Inflammatory macrophage treated with lipopolysaccharide for 4 hours (primary cell): ENCODE data around the gene IGF2.

ENCODE experiments used
- DNase-seq: peaks from one replicate; pipeline ENCODE4 v3.0.0-alpha.2; 2020

IGF2 gene

DNA sequence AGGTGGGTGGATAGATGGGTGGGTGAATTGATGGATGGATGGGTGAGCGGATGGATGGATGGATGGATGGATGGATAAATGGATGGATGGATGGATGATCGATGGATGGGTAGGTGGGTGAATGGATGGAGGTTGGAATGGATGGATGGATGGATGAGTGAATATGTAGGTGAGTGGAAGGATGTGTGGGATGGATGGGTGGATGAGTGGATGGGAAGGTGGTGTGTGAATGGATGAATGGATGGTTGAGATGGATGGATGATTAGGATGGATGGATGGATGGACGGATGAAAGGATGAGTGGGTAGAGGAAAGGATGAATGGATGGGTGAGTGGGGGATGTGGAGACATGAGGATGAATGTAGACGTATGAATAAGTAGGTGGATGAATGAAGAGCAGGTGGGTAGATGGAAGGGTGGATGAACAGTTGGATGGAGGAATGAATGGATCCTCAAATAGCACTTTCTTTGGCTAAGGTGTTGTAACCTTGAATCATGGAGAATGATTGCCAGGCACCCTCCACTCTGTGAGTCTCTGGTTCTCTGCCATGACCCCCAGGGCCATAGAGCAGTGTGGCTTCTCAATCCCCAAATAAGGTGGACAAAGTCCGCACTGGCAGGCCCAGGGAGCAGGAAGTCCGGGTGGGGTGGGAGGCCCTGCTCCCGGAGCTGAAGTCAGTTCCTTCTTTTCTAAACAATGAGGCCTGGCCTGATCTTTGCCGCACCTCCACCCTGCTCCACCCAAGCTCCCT, 36.9 kb downstream of the IGF2 start:
- DNase-seq, result no peak

DNA sequence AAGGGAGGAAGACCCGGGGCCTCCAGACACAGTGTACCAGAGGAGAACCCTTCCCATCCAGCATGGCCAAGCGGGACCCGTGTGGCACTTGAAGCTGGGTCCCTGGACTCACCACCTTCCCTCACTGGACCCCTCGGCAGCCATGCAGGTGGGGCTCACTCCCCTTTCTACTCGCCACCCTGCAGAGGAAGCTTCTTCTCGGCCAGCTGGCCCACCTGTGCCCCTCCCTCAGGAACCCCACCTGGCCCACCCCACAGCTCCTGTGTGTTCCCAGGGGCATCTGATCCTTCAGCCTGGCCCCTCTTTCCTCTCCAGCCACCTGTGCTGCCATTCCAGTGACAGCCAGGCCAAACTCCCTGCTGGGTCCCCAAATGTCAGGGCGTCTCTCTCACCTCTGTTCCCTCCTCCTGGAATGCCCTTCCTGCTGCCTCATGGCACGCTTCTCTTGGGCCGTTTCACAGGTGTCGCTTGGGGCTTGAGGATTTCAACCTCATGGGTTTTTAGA, 38.0 kb downstream of the IGF2 start:
- no peak for DNase-seq

DNA sequence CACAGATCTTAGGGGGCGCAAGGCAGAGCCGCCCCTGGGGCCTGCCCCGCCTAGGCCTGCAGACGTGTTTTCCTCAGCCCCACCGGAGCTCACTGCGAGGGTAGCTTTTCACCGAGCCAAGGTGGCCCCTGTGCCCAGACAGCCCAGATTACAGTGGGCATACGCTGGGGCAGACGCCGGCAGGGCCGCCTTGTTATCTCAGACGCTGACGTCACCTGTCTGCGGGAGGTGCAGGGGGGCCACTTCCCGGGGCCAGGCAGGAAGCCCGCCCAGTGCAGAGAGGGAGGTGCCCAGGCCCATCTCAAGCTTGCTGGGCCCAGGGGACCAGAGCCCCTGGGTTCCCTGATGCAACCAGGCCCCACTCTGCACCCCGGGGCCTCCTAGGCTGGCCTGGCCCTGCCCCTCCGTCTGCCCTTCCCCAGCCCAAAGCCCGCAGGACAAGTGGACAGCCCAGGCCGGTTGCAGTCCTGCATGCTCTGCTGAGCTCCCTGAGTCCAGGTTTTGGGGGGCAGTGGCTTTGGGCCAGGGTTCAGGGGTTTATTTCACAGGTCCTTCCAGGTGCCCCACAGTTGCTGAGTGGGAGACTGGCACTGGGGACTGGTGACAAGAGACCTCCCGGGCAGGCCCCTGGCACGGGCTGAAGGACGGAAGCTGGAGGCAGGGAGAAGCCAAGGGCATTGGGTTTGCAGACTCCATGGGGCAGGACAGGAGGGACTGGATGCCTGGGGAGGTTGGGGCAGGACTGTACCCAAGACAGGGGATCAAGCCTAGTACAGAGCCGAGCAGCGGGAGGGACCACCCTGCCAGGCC, 38.6 kb downstream of the IGF2 start:
- DNase-seq, result no peak

- DNase-seq, result no peak
Observed at GRCh38 chr11:2099516-2100349, 39.5 kb downstream of the IGF2 start.

DNA sequence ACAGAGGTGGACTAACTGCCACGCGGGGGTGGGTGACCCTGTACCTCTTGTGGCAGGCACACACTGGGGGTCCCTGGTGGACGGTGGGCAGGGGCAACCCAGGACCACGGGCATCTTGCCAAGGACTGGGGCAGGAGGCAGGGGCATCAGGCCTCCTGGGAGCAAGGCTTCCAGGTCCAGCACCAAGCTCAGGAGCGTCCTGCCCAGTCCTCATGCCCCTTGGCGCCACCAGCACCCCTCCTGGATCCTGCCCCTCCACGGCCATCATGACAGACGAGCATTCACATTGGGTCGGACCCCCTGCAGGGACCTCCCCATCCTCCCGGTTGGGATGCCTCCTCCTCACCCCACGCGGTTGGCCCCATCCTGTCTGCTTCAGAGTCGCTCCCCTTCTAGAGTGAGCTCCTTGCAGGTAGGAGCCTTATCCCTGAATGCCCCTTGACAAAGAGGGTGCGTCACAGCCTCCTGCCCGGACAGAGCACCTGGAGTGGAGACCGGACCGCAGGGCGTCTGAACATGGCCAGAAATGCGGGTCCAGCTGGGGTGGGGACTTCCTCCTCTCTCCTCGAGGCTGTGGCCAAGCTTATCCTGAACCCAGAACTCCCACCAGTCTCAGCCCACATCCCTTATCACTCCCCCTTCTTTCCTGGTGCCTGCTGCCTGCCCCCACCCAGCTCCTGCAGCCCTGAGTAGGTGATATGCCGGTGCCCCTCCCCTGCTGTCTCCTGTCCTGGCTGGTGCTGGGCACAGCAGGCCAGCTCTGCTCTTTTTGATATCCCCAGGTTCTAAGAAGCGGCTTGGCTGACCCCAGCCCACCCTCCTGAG, 40.3 kb downstream of the IGF2 start:
- no peak for DNase-seq

- DNase-seq, result no peak
Observed at GRCh38 chr11:2097998-2098690, 41.0 kb downstream of the IGF2 start.

DNA sequence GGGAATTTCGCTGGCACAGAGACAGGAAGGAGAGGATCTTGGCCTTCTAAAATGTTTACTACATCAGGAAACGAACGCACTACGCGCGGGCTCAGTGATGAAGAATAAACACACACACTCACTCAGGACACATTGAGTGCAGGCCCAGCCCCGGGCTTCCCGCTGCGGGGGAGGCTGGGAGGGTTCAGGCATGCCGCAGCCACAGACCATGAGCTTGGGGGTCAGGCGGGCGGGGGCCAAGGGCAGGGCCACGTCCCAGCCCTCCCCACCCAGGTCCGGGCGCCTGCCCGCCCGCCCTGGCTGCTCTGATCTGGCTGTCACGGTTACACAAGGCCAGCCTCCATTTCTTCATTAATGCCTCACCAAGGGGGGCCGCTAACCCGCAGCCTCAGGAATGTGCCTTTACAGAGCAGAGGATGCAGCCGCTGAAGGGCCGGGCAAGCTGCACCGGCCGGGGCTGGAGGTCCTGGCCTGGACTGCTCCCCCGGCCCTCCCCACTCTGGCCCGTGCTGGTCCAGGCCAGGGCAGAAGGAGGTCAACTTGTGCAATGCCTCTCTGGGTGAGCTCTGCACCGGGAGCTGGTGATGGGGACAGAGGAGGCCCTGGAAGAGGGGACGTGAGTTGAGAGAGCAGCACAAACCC, 41.7 kb downstream of the IGF2 start:
- no peak for DNase-seq

- DNase-seq, result no peak
Observed at GRCh38 chr11:2096919-2097301, 42.3 kb downstream of the IGF2 start.

- DNase-seq, result no peak
Observed at GRCh38 chr11:2096011-2096918, 42.9 kb downstream of the IGF2 start.

GRCh38 chr11:2095542-2095941, 43.6 kb downstream of the IGF2 start:
- DNase-seq, result no peak

- DNase-seq, result no peak
Observed at GRCh38 chr11:2095198-2095520, 44.0 kb downstream of the IGF2 start.

GRCh38 chr11:2094354-2095197, 44.6 kb downstream of the IGF2 start:
- no peak for DNase-seq

DNA sequence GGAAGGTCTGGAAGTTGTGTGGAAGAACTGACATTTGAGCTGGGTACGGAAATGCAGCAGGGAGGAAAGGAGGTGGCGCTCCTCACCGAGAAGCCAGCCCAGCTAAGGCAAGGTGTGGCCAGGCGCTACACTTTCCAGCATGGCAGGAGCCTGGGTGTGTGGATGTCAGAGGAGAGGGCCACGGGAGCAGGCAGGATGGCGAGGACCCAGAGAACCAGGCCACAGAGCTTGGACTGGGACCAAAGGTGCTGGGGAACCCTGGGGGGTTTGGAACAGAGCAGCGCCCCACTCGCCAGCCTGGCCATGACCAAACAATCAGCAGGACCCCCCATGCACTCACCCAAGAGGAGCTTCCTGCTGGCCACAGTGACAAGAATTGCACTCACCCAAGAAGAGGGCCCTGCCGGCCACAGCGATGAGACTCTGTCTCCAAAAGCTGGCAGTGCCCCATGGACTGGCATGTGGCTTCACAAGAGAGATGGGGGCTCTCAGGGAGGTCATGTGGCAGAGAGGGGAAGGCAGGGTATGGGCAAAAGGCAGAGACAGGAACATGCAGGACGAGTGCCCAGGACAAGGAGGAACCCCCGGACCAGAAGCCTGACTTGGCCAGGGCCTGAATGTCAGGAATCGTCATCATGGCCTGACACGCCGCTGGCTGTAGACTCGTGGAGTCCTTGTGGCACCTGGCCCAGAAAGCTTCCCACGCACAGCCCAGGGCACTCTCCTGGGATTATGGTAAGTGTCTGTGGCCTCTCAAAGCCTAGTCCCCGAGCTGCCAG, 45.4 kb downstream of the IGF2 start:
- DNase-seq, result no peak

DNA sequence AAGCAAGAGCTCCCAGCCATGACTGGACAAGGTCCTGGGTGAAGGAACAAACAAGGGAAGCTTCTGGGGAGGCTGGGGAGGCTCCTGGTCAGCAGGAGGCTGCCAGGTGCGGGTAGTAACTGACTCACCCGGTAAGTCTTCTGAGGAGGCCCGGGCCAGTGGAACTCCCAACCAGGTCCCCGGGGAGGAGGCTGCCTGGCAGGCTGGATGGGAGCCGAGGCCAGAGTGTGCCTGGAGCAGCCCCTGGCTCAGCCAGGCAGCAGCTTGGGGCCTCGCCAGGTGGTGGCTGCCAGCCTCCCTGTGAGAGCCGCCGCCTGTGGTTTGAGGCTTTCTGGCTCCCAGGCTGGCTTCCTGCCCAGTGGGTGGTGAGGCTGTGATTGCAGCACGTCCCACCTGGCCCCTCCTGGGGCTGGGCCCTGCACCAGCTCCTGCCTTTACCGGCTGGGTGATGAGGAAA, 46.2 kb downstream of the IGF2 start:
- no peak for DNase-seq

- DNase-seq, result no peak
Observed at GRCh38 chr11:2092464-2092910, 46.7 kb downstream of the IGF2 start.

DNA sequence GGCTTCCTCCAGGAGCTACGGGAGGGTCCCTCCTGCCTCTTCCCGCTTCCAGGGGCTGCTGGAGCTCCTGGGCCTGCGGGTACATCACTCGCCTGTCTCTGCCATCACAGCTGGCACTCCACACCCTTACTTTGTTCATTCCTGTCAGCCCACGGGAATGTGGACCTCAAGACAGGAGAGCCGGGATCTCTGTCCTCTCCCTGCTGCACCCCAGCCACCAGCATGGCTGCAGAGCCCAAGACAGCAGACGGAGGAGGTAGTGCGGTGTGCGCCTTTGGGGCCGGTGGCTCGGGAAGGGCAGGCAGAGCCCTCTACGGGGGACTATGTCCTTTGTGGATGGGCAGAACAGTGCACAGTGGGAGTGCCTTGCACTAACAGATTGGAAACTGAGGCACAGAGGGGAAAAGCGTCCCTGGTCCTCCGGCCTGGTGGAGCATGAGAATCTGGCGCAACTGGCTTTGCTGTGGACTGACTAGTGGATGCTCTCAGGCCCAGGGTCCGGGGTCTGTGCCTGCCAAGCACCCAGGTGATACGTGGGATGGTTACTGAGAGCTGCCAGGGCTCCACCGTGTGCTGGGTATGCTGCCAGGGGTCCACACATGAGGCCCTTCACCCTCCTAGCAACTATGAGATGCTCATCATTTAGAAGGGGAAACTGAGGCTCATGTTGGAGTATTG, 47.3 kb downstream of the IGF2 start:
- DNase-seq, result no peak

DNA sequence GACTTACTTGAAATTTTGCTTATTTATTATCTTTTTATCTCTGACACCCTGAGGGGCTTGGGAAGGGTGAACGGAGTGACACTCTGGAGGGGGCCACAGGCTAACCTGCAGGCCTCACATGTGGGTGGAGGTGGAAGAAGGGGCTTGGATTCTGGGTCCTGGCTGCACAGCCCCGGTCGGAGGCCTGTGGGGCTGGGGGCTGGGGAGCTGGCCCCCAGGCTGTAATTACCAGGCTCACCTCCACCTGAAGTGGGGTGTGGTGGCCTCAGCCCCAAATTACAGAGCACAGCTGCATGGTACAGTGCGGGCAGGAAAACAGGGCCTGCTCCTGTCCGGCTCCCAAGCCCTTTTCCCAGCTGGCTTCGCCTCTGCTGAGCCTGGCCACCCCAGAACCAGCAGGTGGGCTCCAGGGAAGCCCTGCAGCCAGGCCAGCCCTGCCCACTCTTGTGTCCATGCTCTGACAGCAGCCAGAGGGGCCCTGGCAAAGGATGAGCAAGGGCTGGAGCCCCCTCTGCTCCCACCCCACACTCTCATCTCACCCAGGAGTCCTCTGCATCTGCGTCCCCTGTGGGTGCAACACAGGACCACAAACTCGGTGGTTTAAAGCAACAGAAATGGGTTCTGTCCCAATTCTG, 48.0 kb downstream of the IGF2 start:
- no peak for DNase-seq
